IPS DF 6.9 (cell line): ENCODE data around the gene IGSF6.
"Not testable (repeated sequence)": the region's sequence is repeated elsewhere in the genome, so short reads cannot be mapped to it uniquely, and the experiment has no call there.

Experiments
- DNase-seq: peaks from one replicate; pipeline ENCODE4 v3.0.0-alpha.2; 2013; ENCODE audit warnings: low read depth, low spot score
- H3K27ac ChIP-seq: one replicate; pipeline ENCODE4 v1.5.1; 2013; ENCODE audit warnings: low read length, control low read depth
- H3K27me3 ChIP-seq: 2 replicates; pipeline ENCODE4 v1.6.1; 2013; ENCODE audit warnings: mild to moderate bottlenecking, low read length; ENCODE audit not compliant: control insufficient read depth, insufficient read depth
- H3K36me3 ChIP-seq: 2 replicates; pipeline ENCODE4 v1.6.1; 2013; ENCODE audit warnings: low read length; ENCODE audit not compliant: control insufficient read depth, insufficient read depth
- H3K4me1 ChIP-seq: 2 replicates; pipeline ENCODE4 v1.6.1; 2013; ENCODE audit warnings: low read length; ENCODE audit not compliant: control insufficient read depth, insufficient read depth
- H3K4me3 ChIP-seq: 2 replicates; pipeline ENCODE4 v1.5.1; 2013; ENCODE audit warnings: mild to moderate bottlenecking, low read length
- H3K9me3 ChIP-seq: 2 replicates; pipeline ENCODE4 v1.6.1; 2013; ENCODE audit warnings: low read length, inconsistent platforms; ENCODE audit not compliant: control insufficient read depth, insufficient read depth
- WGBS: extraction: QIAGEN DNeasy Blood & Tissue Kit; methylation state at CpG from one replicate; pipeline ENCODE4 v1.1.7; 2013; ENCODE audit warnings: mixed read lengths, missing lambda C conversion rate; ENCODE audit not compliant: insufficient read length, insufficient coverage; 5-methylcytosine and 5-hydroxymethylcytosine counted together

The IGSF6 gene

GRCh38 chr16:21643785-21644184 lies 8.6 kb downstream of the IGSF6 start:
- Histone ChIP-seq H3K36me3 (no peaks in the 10 kb centered on the region), H3K4me1 (no peaks in the 10 kb centered on the region), H3K4me3 (no peak overlapping the region), H3K9me3 (no peaks in the 10 kb centered on the region), H3K27ac (no peak overlapping the region), H3K27me3 (no peaks in the 10 kb centered on the region)
- WGBS: no CpG with 5 or more reads among the region's 3 CpGs
- DNase-seq: no peak

GRCh38 chr16:21642861-21643260 lies 9.5 kb downstream of the IGSF6 start:
- no peaks in the 10 kb centered on the region for H3K4me1 ChIP-seq
- DNase-seq: no peak
- H3K27ac ChIP-seq: no peak overlapping the region
- 100% methylated on average over 1 of the region's 7 CpGs for WGBS
- no peak overlapping the region for H3K4me3 ChIP-seq
- H3K27me3 ChIP-seq: no peaks in the 10 kb centered on the region
- H3K36me3 ChIP-seq: no peaks in the 10 kb centered on the region
- no peaks in the 10 kb centered on the region for H3K9me3 ChIP-seq

- no peaks in the 10 kb centered on the region for H3K4me1 ChIP-seq
- no CpG with 5 or more reads among the region's 6 CpGs for WGBS
Observed at GRCh38 chr16:21641916-21642315, 10.5 kb downstream of the IGSF6 start.

GRCh38 chr16:21639493-21639892 lies 12.9 kb downstream of the IGSF6 start:
- Histone ChIP-seq H3K4me3 (no peak overlapping the region), H3K4me1 (no peaks in the 10 kb centered on the region), H3K27ac (no peak overlapping the region), H3K36me3 (no peaks in the 10 kb centered on the region), H3K9me3 (no peaks in the 10 kb centered on the region), H3K27me3 (no peaks in the 10 kb centered on the region)
- DNase-seq: no peak
- no CpG with 5 or more reads among the region's 2 CpGs for WGBS

More at GRCh38 chr16:21641916-21642315, 10.5 kb downstream of the IGSF6 start:
- Histone ChIP-seq H3K27me3 (no peaks in the 10 kb centered on the region), H3K36me3 (no peaks in the 10 kb centered on the region), H3K27ac (no peak overlapping the region), H3K9me3 (no peaks in the 10 kb centered on the region), H3K4me3 (no peak overlapping the region)
- no peak for DNase-seq

- Histone ChIP-seq H3K27me3 (no peaks in the 10 kb centered on the region), H3K4me3 (no peak overlapping the region), H3K36me3 (no peaks in the 10 kb centered on the region), H3K4me1 (no peaks in the 10 kb centered on the region), H3K27ac (no peak overlapping the region), H3K9me3 (no peaks in the 10 kb centered on the region)
- no CpG with 5 or more reads among the region's 4 CpGs for WGBS
- DNase-seq: no peak
Observed at GRCh38 chr16:21638573-21638975, 13.8 kb downstream of the IGSF6 start.

- H3K4me1 ChIP-seq: no peaks in the 10 kb centered on the region
- H3K27ac ChIP-seq: no peak overlapping the region
- DNase-seq: no peak
- no peaks in the 10 kb centered on the region for H3K27me3 ChIP-seq
- WGBS: no CpG with 5 or more reads among the region's 37 CpGs
- H3K4me3 ChIP-seq: no peak overlapping the region
- no peaks in the 10 kb centered on the region for H3K9me3 ChIP-seq
- H3K36me3 ChIP-seq: no peaks in the 10 kb centered on the region
Observed at GRCh38 chr16:21637032-21637968, 15.1 kb downstream of the IGSF6 start.

GRCh38 chr16:21635694-21636093 lies 16.7 kb downstream of the IGSF6 start:
- H3K36me3 ChIP-seq, DNase-seq, H3K27ac ChIP-seq, H3K4me3 ChIP-seq, H3K4me1 ChIP-seq, H3K27me3 ChIP-seq, H3K9me3 ChIP-seq: not testable (repeated sequence)
- WGBS: no CpG with 5 or more reads among the region's 9 CpGs

- Histone ChIP-seq H3K27ac (no peak overlapping the region), H3K36me3 (peaks cover 6% of the 10 kb centered on the region; the same call in 1 of the 2 replicates), H3K4me1 (no peaks in the 10 kb centered on the region), H3K9me3 (no peaks in the 10 kb centered on the region), H3K27me3 (no peaks in the 10 kb centered on the region), H3K4me3 (no peak overlapping the region)
- no CpG with 5 or more reads among the region's 5 CpGs for WGBS
- no peak for DNase-seq
Observed at GRCh38 chr16:21634216-21634615, 18.2 kb downstream of the IGSF6 start.

GRCh38 chr16:21631951-21632575 lies 20.3 kb downstream of the IGSF6 start:
- WGBS: no CpG with 5 or more reads among the region's 5 CpGs
- not testable (repeated sequence) for H3K4me1 ChIP-seq, H3K36me3 ChIP-seq

GRCh38 chr16:21631376-21631775 lies 21.0 kb downstream of the IGSF6 start:
- H3K27ac ChIP-seq, H3K9me3 ChIP-seq, H3K27me3 ChIP-seq, DNase-seq, H3K4me3 ChIP-seq, H3K4me1 ChIP-seq, H3K36me3 ChIP-seq: not testable (repeated sequence)
- WGBS: no CpG with 5 or more reads among the region's 8 CpGs

More at GRCh38 chr16:21631951-21632575, 20.3 kb downstream of the IGSF6 start:
- not testable (repeated sequence) for H3K4me3 ChIP-seq, DNase-seq, H3K9me3 ChIP-seq, H3K27ac ChIP-seq, H3K27me3 ChIP-seq
